Trophoblast cell (in vitro differentiated cells and primary cell): Measurements from ENCODE around the gene TADA2B.
"Not testable (repeated sequence)": the region's sequence is repeated elsewhere in the genome, so short reads cannot be mapped to it uniquely, and the experiment has no call there.

Experiments
- DNase-seq, 2 donors: peaks; one replicate each; pipeline ENCODE4 v3.0.0-alpha.2; 2016
- H2AFZ ChIP-seq: 2 replicates; pipeline ENCODE4 v1.6.1; 2013; ENCODE audit warnings: low read length, moderate library complexity, mild to moderate bottlenecking; ENCODE audit not compliant: insufficient read depth, poor library complexity
- H2AK5ac ChIP-seq: 2 replicates; pipeline ENCODE4 v1.6.1; 2013; ENCODE audit warnings: mild to moderate bottlenecking, low read length
- H2BK120ac ChIP-seq: 2 replicates; pipeline ENCODE4 v1.6.1; 2013; ENCODE audit warnings: low read length, mild to moderate bottlenecking, moderate library complexity; ENCODE audit not compliant: insufficient read depth, poor library complexity
- H2BK12ac ChIP-seq: 2 replicates; pipeline ENCODE4 v1.6.1; 2013; ENCODE audit warnings: mild to moderate bottlenecking, low read length, moderate library complexity
- H2BK5ac ChIP-seq: 2 replicates; pipeline ENCODE4 v1.6.1; 2013; ENCODE audit warnings: low read length, low read depth, moderate library complexity, mild to moderate bottlenecking; ENCODE audit not compliant: poor library complexity
- H3K14ac ChIP-seq: 2 replicates; pipeline ENCODE4 v1.6.1; 2013; ENCODE audit warnings: mild to moderate bottlenecking, low read length
- H3K18ac ChIP-seq: 2 replicates; pipeline ENCODE4 v1.6.1; 2013; ENCODE audit warnings: mild to moderate bottlenecking, low read length
- H3K23ac ChIP-seq: 2 replicates; pipeline ENCODE4 v1.6.1; 2013; ENCODE audit warnings: low read length
- H3K27ac ChIP-seq: 2 replicates; pipeline ENCODE4 v1.5.1; 2013; ENCODE audit warnings: low read depth, mild to moderate bottlenecking, inconsistent platforms, low read length, moderate library complexity
- H3K27me3 ChIP-seq: 2 replicates; pipeline ENCODE4 v1.6.1; 2013; ENCODE audit warnings: inconsistent platforms, mild to moderate bottlenecking, low read length, moderate library complexity; ENCODE audit not compliant: insufficient read depth
- H3K36me3 ChIP-seq, 2 experiments: 1 replicate in 1 of 2; 2 replicates in 1 of 2; pipeline ENCODE4 v1.6.1; 2013; ENCODE audit warnings: low read length in 2 of 2, mild to moderate bottlenecking in 2 of 2, moderate library complexity in 1 of 2; ENCODE audit not compliant: insufficient read depth in 2 of 2, control insufficient read depth in 1 of 2
- H3K4ac ChIP-seq: 2 replicates; pipeline ENCODE4 v1.6.1; 2013; ENCODE audit warnings: low read depth, mild to moderate bottlenecking, low read length, moderate library complexity
- H3K4me1 ChIP-seq, 2 experiments: 1 replicate in 1 of 2; 2 replicates in 1 of 2; pipeline ENCODE4 v1.6.1; 2013; ENCODE audit warnings: low read length in 2 of 2, mild to moderate bottlenecking in 2 of 2, moderate library complexity in 1 of 2; ENCODE audit not compliant: insufficient read depth in 2 of 2, control insufficient read depth in 1 of 2
- H3K4me2 ChIP-seq: 2 replicates; pipeline ENCODE4 v1.6.1; 2013; ENCODE audit warnings: inconsistent platforms, mild to moderate bottlenecking, low read length, moderate library complexity
- H3K4me3 ChIP-seq: 2 replicates; pipeline ENCODE4 v1.5.1; 2013; ENCODE audit warnings: mild to moderate bottlenecking, low read depth, low read length, inconsistent platforms
- H3K79me1 ChIP-seq: one replicate; pipeline ENCODE4 v1.6.1; 2013; ENCODE audit warnings: low read length
- H3K79me2 ChIP-seq: 2 replicates; pipeline ENCODE4 v1.6.1; 2013; ENCODE audit warnings: low read length, mild to moderate bottlenecking; ENCODE audit not compliant: control insufficient read depth, insufficient read depth, poor library complexity
- H3K9ac ChIP-seq: 2 replicates; pipeline ENCODE4 v1.6.1; 2013; ENCODE audit warnings: mild to moderate bottlenecking, low read length
- H3K9me3 ChIP-seq: 2 replicates; pipeline ENCODE4 v1.6.1; 2013; ENCODE audit warnings: low read depth, mild to moderate bottlenecking, control low read depth, inconsistent platforms, low read length; ENCODE audit not compliant: insufficient read depth
- H4K12ac ChIP-seq: 2 replicates; pipeline ENCODE4 v1.6.1; 2013; ENCODE audit warnings: low read depth, mild to moderate bottlenecking, low read length, moderate library complexity
- H4K8ac ChIP-seq: 2 replicates; pipeline ENCODE4 v1.6.1; 2013; ENCODE audit warnings: low read depth, mild to moderate bottlenecking, low read length, moderate library complexity
- H4K91ac ChIP-seq: one replicate; pipeline ENCODE4 v1.6.1; 2013; ENCODE audit warnings: low read depth, mild to moderate bottlenecking, low read length, moderate library complexity
- WGBS: extraction: QIAGEN DNeasy Blood & Tissue Kit; methylation state at CpG from one replicate; pipeline ENCODE4 v1.1.7; 2013; ENCODE audit warnings: missing lambda C conversion rate; ENCODE audit not compliant: insufficient read length, insufficient coverage; ENCODE audit errors: extremely low coverage; 5-methylcytosine and 5-hydroxymethylcytosine counted together

Gene TADA2B

DNA sequence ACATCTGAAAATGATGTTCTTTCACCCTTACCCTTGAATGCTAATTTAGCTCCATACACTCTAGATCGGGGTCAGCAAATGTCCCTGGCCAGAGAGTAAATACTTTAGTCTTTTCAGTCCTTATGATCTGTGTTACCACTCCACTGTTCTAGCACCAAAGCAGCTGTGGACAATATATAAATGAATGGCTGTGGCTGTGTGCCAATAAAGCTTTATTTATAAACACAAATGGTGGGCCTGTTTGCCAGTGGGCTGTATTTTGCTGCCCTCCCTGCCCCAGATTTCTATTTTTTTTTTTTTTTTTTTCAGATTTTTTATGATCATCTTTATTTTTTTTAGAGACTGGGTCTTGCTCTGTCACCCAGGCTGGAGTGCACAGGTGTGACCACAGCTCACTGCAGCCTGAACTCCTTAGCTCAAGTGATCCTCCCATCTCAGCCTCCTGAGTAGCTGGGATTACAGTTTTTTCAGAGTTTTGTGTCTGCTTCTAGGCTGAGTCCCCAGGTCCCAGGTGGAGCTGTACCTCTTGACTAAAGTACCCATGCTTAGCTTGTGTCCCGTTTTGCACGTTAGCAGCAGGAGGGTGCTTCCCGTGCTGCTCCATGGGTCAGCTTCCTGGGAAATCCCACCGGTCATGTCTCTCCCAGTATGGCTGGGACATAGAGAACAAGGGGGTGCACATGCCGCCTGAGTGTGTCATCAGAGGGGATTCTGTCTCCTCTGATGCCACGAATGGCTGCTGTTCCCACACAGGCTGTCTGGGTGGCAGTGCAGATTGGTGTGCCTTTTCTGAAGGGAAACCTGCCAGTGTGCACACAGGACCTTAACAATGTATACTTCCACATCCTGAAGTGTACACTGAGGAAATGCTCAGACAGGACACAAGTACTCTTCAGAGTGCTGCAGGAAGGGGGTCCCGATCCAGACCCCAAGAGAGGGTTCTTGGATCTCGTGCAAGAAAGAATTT lies 40.7 kb downstream of the TADA2B start:
- no peak overlapping the region for H2AFZ ChIP-seq
- H2BK5ac ChIP-seq, result no peak overlapping the region
- H3K4me3 ChIP-seq, result no peak overlapping the region
- H2BK120ac ChIP-seq, result no peak overlapping the region
- no peak overlapping the region for H3K4ac ChIP-seq
- H3K79me2 ChIP-seq, result no peaks in the 10 kb centered on the region
- no peak overlapping the region for H2BK12ac ChIP-seq
- peak overlapping the region; percentile 4 for H3K9ac ChIP-seq
- H3K23ac ChIP-seq, result no peak overlapping the region
- H3K18ac ChIP-seq, result no peak overlapping the region
- no CpG with 5 or more reads among the region's 9 CpGs for WGBS
- no peak overlapping the region for H2AK5ac ChIP-seq
- H4K91ac ChIP-seq, result no peak overlapping the region
- no peak overlapping the region for H3K14ac ChIP-seq
- no peaks in the 10 kb centered on the region for H3K9me3 ChIP-seq
- H3K27ac ChIP-seq, result no peak overlapping the region
- H3K36me3 ChIP-seq, result no peaks in the 10 kb centered on the region
- peaks cover 3% of the 10 kb centered on the region for H3K27me3 ChIP-seq
- H3K4me1 ChIP-seq, result peaks cover 0 to 2% of the 10 kb centered on the region in 2 experiments
- H3K4me2 ChIP-seq, result no peak overlapping the region
- H4K8ac ChIP-seq, result no peak overlapping the region
- no peaks in the 10 kb centered on the region for H3K79me1 ChIP-seq
- no peak overlapping the region for H4K12ac ChIP-seq
- no peak for DNase-seq

DNA sequence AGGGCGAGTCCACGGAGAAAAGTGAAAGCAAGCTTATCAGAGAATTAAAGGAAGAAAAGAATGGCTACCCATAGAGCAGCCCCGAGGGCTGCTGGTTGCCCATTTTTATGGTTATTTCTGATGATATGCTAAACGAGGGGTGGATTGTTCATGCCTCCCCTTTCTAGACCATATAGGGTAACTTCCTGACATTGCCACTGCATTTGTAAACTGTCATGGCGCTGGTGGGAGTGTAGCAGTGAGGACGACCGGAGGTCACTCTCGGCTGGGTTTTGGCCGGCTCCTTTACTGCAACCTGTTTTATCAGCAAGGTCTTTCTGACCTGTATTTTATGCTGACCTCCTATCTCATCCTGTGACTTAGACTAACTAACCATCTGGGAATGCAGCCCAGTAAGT lies 41.4 kb downstream of the TADA2B start:
- H3K23ac ChIP-seq, H3K4me2 ChIP-seq, H3K4ac ChIP-seq, DNase-seq, H3K4me3 ChIP-seq, H3K9me3 ChIP-seq, H2AFZ ChIP-seq, H2AK5ac ChIP-seq, H2BK12ac ChIP-seq, H2BK5ac ChIP-seq, H3K79me1 ChIP-seq, H3K27me3 ChIP-seq, H3K4me1 ChIP-seq, H3K36me3 ChIP-seq, H3K27ac ChIP-seq, H4K91ac ChIP-seq, H4K12ac ChIP-seq, H3K14ac ChIP-seq, H2BK120ac ChIP-seq, H3K18ac ChIP-seq, H3K79me2 ChIP-seq, H4K8ac ChIP-seq, H3K9ac ChIP-seq: not testable (repeated sequence)
- WGBS, result no CpG with 5 or more reads among the region's 9 CpGs

DNA sequence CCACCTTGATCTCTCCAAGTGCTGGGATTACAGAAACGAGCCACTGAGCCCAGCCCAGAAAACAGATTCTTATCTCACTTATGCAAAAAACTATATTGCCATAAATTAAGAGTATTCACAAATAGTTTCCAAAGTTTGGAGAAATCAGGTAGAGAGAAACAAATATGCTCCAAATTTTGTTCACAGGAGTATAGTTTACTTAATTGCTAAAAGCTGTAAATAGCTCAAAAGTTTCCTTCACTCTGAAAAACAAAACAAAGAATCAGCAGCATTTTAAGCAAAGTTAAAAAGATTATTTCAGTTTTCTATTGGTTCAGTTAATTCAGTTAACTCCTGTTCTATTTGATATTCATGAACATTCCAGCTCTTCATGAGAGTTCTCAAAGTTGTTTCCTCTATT lies 43.2 kb downstream of the TADA2B start:
- H3K23ac ChIP-seq, result no peak overlapping the region
- no peaks in the 10 kb centered on the region for H3K79me2 ChIP-seq
- no peak overlapping the region for H3K4me3 ChIP-seq
- no peak overlapping the region for H3K27ac ChIP-seq
- peaks cover 3% of the 10 kb centered on the region for H3K27me3 ChIP-seq
- no peak overlapping the region for H2BK12ac ChIP-seq
- H3K4ac ChIP-seq, result no peak overlapping the region
- no peak overlapping the region for H4K91ac ChIP-seq
- no peak overlapping the region for H2BK120ac ChIP-seq
- H3K36me3 ChIP-seq, result no peaks in the 10 kb centered on the region
- no peak overlapping the region for H2BK5ac ChIP-seq
- H2AK5ac ChIP-seq, result no peak overlapping the region
- DNase-seq, result no peak
- H4K8ac ChIP-seq, result no peak overlapping the region
- H3K18ac ChIP-seq, result no peak overlapping the region
- H3K4me2 ChIP-seq, result no peak overlapping the region
- no peaks in the 10 kb centered on the region for H3K9me3 ChIP-seq
- no peak overlapping the region for H3K14ac ChIP-seq
- H2AFZ ChIP-seq, result no peak overlapping the region
- peaks cover 0 to 2% of the 10 kb centered on the region in 2 experiments for H3K4me1 ChIP-seq
- no peak overlapping the region for H4K12ac ChIP-seq
- no peak overlapping the region for H3K9ac ChIP-seq
- WGBS, result no CpG with 5 or more reads among the region's 1 CpG
- H3K79me1 ChIP-seq, result no peaks in the 10 kb centered on the region

DNA sequence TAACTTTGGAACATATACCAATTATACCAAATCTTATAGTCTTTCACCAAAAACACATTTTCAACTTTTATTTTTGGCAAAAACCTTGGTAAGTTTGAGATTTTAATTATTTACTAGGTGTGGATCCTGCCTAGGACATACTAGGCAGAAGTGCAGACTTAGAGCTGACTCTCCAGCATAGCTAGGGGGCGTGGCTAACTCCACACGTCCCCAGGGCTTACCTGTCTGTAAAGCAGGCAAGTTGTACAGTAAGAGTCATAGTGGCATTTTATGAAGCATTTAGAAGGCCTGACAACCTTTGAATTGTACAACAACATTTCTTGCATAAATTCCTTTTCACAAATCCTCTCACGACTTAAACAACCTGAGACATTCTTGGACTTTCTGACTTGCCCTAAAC lies 43.9 kb downstream of the TADA2B start:
- Histone ChIP-seq H3K4me3 (no peak overlapping the region), H4K12ac (no peak overlapping the region), H3K4me2 (no peak overlapping the region), H2BK5ac (no peak overlapping the region), H2AFZ (no peak overlapping the region), H2BK120ac (no peak overlapping the region), H3K14ac (no peak overlapping the region), H2AK5ac (no peak overlapping the region), H3K4me1 (no peaks in the 10 kb centered on the region), H3K27ac (no peak overlapping the region), H3K23ac (no peak overlapping the region), H4K91ac (no peak overlapping the region), H3K79me1 (no peaks in the 10 kb centered on the region), H3K27me3 (peaks cover 3% of the 10 kb centered on the region), H3K18ac (no peak overlapping the region), H3K9me3 (no peaks in the 10 kb centered on the region), H2BK12ac (no peak overlapping the region), H3K36me3 (no peaks in the 10 kb centered on the region), H3K79me2 (no peaks in the 10 kb centered on the region), H3K9ac (no peak overlapping the region), H3K4ac (no peak overlapping the region), H4K8ac (no peak overlapping the region)
- no CpG with 5 or more reads among the region's 3 CpGs for WGBS
- no peak for DNase-seq
